HTR-8/SVneo (cell line): Measurements from ENCODE around the gene TRIM56.
"Not testable (repeated sequence)": the region's sequence is repeated elsewhere in the genome, so short reads cannot be mapped to it uniquely, and the experiment has no call there.

Experiments used
- DNase-seq: peaks from one replicate; pipeline ENCODE4 v3.0.0; 2011; ENCODE audit warnings: low spot score, mixed read lengths; ENCODE audit not compliant: insufficient read length
- FAIRE-seq: peaks from 2 replicates; lab custom pipeline; 2011; peaks lifted over from hg19 to GRCh38; lab: Jason Lieb, UNC

The TRIM56 gene

GRCh38 chr7:101088069-101088425 is 2.8 kb downstream of the TRIM56 start:
- no peak for FAIRE-seq
- DNase-seq, result no peak

- FAIRE-seq, result no peak
- DNase-seq, result no peak
Observed at GRCh38 chr7:101088858-101089529, 3.7 kb downstream of the TRIM56 start.

GRCh38 chr7:101089876-101090275 is 4.6 kb downstream of the TRIM56 start:
- FAIRE-seq (no peak), DNase-seq (no peak)

- not testable (repeated sequence) for FAIRE-seq, DNase-seq
Observed at GRCh38 chr7:101092266-101092905, 7.1 kb downstream of the TRIM56 start.

- FAIRE-seq (no peak), DNase-seq (peak; percentile 33)
Observed at GRCh38 chr7:101093906-101094305, 8.6 kb downstream of the TRIM56 start.

- FAIRE-seq, result no peak
- DNase-seq, result no peak
Observed at GRCh38 chr7:101094376-101094775, 9.1 kb downstream of the TRIM56 start.

- DNase-seq, result no peak
- FAIRE-seq, result no peak
Observed at GRCh38 chr7:101094791-101095375, 9.6 kb downstream of the TRIM56 start.

- no peak for FAIRE-seq
Observed at GRCh38 chr7:101096331-101096956, 11.2 kb downstream of the TRIM56 start.

GRCh38 chr7:101096957-101097347 is 11.7 kb downstream of the TRIM56 start:
- DNase-seq, result no peak
- no peak for FAIRE-seq

More at GRCh38 chr7:101096331-101096956, 11.2 kb downstream of the TRIM56 start:
- DNase-seq, result no peak

- FAIRE-seq (no peak), DNase-seq (no peak)
Observed at GRCh38 chr7:101097561-101097960, 12.3 kb downstream of the TRIM56 start.

- peak; percentile 38 for FAIRE-seq
- peak; percentile 82 for DNase-seq
Observed at GRCh38 chr7:101099969-101100781, 14.9 kb downstream of the TRIM56 start.

- DNase-seq, result no peak
- FAIRE-seq, result no peak
Observed at GRCh38 chr7:101100858-101101847, 15.9 kb downstream of the TRIM56 start.

- FAIRE-seq (no peak), DNase-seq (no peak)
Observed at GRCh38 chr7:101102026-101102425, 16.7 kb downstream of the TRIM56 start.

- not testable (repeated sequence) for DNase-seq, FAIRE-seq
Observed at GRCh38 chr7:101103701-101104100, 18.4 kb downstream of the TRIM56 start.

GRCh38 chr7:101104193-101104713 is 19.0 kb downstream of the TRIM56 start:
- no peak for DNase-seq
- FAIRE-seq, result no peak

GRCh38 chr7:101104799-101105198 is 19.5 kb downstream of the TRIM56 start:
- no peak for FAIRE-seq
- no peak for DNase-seq

- not testable (repeated sequence) for DNase-seq, FAIRE-seq
Observed at GRCh38 chr7:101105248-101105647, 20.0 kb downstream of the TRIM56 start.

GRCh38 chr7:101106386-101106785 is 21.1 kb downstream of the TRIM56 start:
- no peak for FAIRE-seq
- DNase-seq, result no peak

- FAIRE-seq (no peak), DNase-seq (no peak)
Observed at GRCh38 chr7:101108330-101108857, 23.1 kb downstream of the TRIM56 start.
